NCI-H2081 treated with DMSO at 0.1 percent for 48 hours (cell line): ENCODE results near the gene PMPCA.
"Not testable (repeated sequence)": the region's sequence is repeated elsewhere in the genome, so short reads cannot be mapped to it uniquely, and the experiment has no call there.

ENCODE experiments used
- DNase-seq: peaks from one replicate; lab custom pipeline; 2025; lab: John Stamatoyannopoulos, UW

Gene PMPCA

DNA sequence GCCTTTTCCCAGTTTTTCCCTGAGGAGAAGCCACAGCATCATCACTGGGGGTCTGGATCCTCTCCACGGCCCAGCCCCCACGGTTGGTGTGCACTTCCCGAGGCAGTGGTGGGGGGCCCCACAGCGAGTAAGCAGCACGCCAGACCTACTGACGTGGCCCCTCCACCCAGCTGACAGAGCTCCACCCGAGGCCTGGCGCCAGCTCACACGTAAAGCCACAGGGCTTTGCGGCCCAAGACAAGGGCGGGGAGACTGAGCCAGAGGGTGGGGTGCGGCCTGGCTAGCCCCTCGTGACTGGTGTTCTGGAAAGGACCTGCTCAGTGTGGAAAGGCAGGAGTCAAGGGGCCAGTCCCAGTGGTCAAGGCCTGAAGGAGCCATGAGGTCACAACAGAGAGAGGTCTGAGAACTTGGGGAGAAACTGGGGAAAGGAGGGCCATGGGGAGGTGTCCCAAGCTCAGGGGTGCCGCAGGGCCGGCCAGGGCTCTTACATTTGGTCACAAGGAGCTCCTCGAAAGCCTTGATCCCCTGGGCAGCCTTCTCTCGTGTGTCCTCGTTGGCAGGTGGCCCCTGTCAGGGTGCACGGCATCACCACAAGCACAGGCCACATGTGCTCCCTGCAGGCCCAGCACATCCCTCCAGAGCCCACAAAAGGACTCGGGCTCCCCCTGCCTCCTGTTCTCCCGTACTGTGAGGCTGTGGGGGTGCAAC, 16.0 kb upstream of the PMPCA start:
- DNase-seq: no peak

DNA sequence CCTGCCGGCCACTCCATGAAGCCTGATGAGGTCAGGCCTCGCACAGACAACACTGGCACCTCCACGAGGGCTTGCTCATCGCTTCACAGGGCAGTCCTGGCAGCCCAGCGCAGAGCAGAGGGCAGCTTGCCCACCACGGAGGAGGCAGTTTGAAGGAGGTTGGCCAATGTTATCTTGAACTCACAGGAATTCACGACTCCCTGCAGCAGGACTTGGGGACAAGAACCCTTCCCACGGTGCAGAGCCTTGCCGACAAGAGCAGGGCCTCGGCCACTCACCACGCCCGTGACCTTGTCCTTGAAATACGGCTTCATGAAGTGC, 15.5 kb upstream of the PMPCA start:
- no peak for DNase-seq

DNA sequence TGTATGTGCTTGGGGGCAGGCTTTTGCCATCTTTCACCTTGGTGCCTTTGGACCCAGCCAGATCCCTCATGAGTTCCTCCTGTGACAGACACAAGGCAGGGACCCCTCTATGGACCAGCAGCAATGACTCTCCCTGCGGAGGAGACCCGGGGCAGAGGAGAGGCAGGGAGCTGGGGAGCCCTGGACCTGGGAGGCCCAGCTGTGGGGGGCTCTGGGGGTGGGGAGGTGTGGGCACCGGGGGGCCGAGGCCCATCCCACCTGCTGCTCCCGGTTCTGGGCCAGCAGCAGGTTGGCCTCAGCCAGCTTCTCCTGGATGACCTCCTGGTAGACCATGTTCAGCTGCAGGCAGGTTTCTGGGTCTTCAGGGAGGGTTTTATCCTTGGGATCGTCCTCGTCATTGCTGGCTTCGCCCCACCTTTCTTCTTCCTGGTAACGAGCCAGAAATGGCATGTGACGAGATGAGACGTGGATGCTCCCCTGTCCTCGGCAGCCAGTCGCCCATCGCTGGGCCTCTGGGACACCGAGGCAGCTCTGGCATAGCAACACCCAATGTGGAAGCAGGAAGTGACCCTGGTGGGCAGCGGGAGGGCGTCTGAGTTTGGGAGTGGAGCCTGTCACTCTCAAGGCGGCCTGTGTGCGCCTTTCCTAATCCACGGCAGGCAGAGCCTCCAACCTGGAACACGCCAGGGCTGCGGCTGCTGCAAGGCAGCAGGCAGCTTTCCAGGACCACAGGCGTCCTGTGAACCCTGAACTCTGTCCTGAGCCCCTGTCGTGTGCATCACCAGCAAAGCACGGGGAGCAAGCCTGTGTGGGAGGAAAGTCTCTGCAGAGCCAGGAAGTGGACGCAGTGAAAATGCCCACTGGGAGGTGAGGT, 14.9 kb upstream of the PMPCA start:
- DNase-seq: no peak

DNA sequence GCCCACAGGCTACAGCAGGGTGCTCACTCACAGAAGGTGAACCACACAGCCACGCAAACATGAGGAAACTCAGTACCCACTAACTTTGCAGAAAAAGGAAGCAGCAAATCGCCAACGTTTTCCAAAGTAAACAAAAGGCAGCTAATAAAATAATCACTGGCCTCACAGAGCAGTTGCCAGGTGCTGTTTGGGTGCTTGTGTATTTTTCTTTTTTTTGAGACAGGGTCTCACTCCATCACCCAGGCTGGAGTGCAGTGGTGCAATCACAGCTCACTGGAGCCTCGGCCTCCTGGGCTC, 14.3 kb upstream of the PMPCA start:
- DNase-seq: no peak

DNA sequence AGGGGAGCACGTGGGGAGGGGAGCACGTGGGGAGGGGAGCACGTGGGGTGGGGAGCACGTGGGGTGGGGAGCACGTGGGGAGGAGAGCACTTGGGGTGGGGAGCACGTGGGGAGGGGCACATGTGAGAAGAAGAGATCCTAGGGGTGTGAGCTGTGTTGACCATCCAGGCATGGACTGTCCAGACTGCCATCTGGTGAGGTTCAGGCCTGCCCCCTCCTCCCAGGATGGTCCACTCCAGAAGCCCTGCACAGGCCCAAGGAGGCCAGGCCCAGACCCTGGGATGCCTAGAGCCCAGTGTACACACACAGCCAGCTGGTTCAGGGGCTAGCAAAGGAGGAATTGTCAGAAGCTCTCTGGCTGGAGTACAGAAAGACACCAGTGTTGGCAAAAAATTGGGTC, 12.8 kb upstream of the PMPCA start:
- no peak for DNase-seq

DNA sequence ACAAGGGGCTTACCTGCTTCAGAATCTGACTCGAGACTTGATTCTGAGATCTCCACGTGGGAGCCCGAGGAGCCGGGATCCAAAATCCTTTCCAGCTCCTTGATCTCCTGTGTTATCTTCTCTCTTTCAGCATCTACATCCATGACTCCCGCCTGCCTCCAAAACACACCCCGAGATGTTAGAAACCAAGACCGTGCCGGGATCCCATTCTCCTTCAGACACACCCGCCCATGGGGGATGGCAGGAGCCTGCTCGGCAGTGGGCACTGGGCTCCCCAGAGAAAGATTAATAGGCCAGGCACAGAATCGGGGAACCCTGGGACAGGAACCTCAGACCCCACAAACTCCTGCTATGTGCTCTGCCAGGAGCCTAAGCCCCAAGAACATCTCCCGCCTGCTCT, 12.2 kb upstream of the PMPCA start:
- DNase-seq: no peak

DNA sequence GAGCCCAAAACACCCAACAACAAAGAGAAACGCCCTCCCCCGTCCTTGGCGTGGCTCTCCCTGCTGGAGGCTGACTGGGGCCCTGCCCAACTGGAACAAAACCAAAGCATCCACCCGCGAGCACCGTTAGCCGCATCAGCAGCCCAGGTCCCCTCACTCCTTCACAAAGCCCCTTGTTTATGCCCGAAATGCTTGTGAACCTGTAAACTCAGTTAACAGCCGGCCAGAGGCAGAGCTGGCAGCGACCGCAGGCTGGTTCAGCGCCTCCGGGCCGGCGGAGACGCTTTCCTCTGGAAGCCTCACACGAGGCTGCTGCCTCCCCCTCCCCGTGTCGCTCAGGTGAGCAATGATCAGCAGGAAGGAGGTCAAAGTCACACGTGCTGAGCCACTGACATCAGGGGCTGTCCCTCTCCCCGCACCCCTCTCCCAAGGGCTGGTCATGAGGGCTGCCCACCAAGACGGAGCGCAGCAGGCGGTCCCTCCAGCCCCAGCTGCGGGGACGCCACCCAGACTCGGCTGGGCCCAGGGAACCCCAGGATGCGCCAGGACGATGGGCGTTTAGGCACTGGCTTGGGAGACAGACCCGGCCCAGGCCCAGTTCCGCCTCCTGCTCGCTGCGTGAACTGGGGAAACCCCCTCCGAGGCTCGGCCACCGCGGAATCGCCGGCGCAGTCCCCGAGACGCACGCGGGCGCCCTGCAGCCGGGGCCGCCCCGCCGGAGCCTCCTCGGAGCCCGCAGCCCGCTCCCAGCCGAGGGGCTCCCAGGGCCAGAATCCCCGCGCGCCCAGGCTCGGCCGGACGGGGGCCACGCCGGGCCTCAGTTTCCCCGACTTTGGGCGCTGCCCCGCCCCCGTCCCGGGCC, 11.1 kb upstream of the PMPCA start:
- DNase-seq: no peak

DNA sequence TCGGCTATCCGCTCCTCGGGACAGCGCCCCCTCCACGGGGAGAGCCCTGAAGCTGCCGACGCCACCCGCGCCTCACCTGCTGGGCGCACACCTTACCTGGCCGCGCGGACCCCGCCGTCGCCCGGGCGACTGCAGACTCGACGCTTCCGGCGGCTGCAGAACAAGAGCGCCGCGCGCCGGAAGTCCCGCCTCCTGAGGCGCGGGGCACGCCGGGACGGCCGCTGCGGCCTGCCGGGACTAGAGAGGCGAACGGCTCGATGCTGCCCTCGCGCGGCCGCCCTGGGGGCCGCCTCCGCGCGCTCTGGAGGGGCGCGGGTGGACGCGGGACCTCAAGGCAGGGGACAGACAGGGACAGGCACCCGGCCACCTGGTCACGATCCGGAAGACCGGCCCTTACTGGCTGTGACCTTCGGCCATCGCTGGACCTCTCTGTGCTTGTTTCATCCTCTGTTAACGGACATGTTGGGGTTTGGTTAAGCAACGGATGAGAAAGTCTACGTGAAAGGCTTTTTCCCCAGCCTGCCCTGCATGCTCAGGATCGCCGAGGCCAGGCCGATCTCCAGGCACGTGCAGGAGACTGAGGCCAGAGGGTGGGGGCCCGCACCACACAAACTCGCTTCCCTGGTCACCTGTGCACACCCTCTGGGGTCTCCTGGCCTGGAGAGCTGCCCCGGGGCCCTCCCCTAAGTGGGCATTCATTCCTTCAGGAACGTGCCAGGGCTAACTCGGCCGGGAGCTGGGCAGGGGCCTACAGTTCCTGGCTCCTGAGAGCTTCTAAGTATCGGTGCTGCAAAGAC, 10.2 kb upstream of the PMPCA start, which contains the start of gene SNAPC4:
Gene SNAPC4, minus strand, starts transcription at position 133 of the 797 bp plus-strand sequence. CDS start 1,742 bp downstream, outside the sequence.
- peak; percentile 40 for DNase-seq

DNA sequence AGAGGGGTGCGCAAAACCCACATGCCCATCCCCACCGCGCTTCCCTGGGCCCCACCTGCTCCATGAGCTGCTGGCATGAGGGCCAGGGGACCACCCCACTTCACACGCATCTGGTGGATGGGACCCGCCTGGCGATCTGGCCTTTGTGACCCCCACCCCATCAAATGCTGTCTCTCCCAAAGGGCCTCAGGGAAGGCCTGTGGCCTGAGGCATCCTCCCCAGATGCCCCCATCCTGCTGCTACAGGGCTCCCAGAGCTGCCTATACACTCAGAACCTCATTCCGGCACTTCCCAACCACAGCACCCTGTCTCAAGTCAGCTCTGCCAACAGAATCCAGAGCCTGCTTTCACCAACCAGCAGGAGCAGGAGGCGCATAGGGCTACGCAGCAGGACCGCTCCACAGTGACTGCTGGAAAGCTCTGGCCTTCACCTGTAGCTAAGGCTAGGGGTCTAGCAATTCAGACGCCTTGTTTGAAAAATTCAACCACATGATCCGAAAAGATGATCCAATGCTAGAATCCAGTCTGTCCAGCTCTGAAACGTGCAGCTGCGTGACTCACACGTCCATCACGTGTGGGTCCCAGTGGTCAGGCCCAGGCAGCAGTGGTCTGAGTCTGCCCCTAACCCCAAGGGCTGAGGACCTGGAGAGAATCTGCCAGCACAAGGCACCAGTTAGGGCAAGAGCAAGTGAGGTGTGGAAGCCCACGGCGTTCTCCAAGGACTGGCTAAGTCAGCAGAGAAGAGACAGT, 9.1 kb upstream of the PMPCA start:
- DNase-seq: no peak

DNA sequence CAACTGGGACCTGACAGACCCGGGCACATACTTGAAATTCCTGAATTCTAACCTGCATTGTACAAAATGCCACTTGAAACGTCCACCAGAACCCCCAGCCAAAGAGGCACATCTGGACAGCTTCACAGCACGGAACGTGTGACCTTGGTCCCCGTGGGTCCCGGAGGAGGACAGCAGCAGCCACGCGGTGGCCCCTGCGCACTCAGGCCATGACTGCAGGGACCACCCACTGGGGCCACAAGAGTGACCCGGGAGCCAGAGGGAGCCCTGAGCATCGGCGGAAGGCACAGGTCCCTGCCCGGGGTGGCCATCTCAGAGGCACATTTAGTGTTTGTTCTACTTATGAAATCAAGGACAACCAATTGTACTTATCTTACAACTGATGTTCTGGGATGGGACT, 8.4 kb upstream of the PMPCA start:
- no peak for DNase-seq

DNA sequence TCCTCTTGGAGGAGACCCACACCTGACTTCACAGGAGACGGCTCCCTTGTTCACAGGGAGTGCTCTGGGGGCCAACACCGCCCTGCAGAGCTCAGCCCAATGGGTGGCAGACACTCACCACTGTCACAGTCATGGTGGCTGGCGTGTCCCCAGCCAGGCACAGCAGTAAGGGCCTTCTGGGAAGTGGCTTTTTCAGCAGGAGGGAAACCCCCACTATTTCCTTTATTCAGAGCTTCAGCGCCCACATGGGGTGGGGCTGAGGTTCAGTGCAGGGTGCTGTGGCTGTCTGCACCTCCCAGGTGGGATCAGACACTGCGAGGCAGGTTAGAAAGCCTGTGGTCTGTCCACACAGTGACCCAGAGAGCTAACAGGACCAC, 6.9 kb upstream of the PMPCA start:
- no peak for DNase-seq

DNA sequence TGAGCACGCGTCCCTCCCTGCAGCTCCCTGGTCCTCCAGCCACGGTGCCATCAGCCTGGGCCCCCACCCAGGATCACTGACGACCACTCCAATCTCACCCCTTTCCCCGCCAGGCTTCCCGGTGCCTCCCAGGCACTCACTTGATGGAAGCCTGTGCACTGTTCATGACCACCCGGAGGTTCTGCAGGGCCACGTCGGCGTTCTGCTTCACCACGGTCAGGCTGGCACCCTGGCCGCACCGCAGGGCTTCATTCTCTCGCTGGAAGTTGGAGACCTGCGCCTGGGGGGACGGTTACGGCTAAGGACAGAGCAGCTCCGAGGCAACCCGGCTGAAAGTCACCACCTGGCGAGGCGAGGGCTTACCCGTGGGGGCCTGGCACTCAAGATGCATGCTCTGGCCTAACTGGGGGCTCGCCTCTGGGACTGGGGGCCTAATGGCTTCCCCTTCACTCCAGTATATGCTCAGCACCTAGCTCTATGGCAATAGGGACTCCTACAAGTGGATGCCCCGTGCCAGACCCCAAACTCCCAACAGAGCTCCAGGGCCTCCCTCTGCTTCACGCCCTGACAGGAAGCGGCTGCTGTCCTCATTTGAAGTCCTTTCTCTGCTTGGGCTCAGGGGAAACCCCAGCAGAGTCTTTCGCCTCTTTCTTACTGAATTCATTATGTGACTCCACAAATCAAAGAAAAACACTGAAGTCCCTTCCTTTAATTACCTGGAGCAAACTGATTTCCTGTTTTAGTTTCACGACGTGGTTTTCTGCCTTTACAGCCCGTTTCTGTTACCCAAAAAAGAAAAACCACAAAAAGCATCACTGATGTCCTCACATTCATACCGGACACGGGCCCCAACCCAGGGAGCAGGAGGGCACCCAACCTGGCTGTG, 6.3 kb upstream of the PMPCA start:
- no peak for DNase-seq

DNA sequence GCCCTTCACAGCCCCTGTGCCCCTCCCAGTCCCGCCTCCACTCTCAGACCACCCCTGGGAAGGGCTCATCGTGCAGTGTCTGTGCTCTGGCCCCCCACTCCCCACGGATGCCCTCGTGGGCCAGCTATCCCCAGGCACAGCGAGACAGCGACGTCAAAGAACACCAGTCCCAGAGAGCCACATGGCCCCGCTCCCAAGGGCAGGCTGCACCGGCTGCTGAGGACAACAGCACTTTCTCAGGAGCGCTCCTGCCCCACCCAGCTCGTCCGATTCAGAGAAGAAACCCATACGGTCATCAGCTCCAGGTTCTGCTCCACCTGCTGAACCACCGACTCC, 5.7 kb upstream of the PMPCA start:
- no peak for DNase-seq

DNA sequence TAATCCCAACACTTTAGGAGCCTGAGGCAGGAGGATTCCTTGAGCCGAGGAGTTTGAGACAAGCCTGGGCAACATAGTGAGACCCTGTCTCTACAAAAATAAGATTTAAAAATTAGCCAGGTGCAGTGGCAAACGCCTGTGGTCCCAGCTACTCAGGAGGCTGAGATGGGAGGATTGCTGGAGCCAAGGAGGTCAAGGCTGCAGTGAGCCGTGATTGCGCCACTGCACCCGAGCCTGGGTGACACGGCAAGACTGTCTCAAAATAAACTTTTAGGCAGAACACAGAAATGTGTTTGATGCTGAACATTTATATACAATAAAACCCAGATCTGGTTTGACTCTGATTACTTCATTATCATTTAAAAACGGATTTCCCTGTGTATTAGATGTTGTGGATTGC, 5.0 kb upstream of the PMPCA start:
- no peak for DNase-seq

DNA sequence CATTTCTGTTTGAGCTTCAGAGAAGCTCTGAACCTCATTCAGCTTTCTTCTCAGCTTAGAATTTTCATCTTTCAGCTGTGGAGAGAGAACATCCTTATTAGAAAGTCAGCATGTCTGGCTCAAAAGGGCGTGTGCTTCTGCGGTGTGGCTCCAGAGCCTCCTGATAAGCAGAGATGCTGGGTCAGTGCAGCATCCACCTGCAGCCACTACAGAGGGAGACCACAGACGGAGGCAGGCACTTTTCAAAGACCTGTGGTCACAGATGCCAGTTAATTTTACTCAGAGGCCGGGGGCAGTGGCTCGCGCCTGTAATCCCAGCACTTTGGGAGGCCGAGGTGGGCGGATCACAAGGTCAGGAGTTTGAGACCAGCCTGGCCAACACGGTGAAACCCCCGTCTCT, 4.6 kb upstream of the PMPCA start:
- not testable (repeated sequence) for DNase-seq

DNA sequence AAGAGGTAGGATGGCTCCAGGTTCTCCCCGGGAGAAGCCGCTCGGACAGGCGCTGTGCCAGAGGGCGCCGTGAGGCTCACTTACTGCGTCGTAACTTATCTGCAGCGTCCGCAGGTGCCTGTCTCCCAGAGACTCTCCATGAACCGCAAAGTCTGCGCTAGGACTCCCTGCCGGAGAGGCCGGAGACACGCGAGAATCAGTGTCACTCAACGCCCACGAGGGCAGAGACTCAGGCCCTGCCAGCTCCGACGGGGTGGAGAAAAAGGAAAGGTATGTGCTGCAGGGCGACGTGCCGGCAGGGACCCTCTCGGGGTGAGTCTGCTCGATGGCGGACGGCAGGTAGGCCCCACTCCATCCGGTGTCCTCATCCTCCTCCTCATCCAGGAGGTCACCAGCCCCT, 3.4 kb upstream of the PMPCA start:
- DNase-seq: not testable (repeated sequence)

DNA sequence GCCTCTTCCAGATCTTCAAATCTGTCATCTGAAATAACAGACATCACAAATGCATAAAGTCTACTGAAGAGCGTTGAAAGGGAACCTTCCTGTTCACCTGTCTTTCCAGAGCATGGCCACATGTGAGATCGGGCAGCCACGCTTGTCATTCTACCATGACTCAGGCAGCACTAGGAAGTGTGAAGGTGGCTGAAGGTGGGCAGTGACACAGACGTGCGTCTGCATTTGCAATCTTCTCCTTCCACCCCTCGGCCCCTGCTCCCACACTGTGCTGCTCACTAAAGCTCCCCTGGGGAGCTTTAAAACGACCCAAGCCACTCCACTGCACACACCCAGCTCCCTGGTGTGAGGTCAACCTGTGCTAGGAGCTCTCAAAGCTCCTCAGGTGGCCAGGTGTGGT, 2.5 kb upstream of the PMPCA start:
- DNase-seq: no peak

DNA sequence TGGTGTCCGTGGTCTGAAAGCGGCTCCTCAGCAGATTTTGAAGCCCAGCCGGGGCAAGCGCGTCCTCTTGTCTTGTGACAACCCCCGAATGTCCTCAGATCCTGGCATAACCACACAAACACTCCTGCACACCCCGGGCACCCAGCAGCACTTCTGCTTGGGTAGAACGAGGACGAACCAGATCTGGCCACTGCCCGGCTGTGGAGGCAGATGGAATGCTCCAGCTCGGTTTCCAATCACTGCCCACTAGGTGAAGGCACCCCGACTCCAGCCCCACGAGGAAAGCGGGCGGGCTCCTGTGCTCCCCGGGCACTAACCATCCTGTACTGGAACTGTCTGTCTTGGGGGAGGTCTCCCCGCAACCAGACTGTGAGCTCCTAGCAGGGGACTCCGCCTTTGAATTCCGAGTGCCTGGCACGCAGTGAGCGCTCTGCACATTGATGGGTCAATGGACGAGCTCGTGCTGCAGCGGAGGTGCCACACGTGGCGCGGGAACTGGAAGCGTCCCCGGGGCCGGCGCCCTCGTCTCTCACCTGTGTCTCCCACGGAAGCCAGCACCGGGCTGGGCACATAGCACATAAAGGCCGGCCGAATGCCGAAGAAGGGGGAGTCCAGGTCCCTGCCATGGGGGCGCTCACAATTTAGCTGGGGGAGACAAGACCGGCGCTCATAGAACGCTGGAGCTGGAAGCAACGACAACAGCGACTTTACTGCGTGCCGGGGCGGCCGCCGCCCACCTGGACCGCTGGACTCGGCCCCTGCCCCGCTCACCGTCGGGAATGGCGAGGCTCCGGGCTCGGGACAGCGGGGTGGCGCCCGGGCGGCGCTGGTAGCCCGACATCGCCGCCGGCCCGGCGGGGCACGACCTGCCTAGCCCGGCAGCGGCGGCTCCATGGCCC, 652 bp upstream of the PMPCA start:
- no peak for DNase-seq

DNA sequence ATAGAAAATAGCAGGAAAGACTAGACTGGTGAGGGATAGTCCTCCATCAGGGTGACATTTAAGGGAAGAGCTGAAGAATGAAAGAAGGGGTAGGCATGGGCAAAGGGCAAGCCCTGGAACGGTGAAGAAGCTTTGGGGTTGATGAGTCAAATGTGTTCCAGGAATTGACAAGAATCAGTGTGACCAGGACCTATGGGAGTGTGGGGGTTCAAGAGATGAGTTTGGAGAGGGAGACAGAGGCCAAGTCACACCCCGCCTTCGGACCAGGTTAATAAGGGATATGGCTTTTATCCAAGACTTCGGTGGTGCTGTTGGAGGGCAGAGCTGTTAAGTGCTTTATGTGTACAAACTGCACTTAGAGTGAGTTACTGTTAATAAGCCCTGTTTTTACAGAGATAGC, 920 bp downstream of the PMPCA start:
- no peak for DNase-seq
